ENCODE measurements around the gene DGKI. TPM values are rescaled to one million over a fixed set of nuclear protein-coding genes. Genes with fewer than 3 reads are reported as not detected.

The DGKI gene
- total RNA-seq, 1 experiment from 2014 or later: 0.79 TPM

DNA sequence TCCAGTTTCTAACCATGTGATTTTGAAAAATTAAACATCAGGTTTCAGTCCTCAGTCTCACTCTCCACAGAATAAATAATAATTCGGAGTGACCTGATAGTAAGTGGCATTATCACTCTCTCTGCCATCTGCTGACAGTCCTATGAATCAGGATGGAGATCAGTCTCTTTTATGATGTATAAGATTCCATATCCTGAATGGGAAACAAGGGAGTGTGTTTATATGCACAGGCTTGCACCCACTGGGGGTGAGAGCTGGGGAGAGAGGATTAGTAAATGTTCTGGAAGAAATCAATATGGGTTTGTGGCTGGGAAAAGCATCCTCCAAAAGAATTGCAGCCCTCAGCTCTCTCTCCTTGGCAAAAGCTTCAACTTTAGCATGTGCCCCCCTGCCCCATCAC, 45.3 kb downstream of the DGKI start:
- no peak overlapping the region for H3K27ac Mint-ChIP-seq
- TF ChIP-seq, protein P1, sequence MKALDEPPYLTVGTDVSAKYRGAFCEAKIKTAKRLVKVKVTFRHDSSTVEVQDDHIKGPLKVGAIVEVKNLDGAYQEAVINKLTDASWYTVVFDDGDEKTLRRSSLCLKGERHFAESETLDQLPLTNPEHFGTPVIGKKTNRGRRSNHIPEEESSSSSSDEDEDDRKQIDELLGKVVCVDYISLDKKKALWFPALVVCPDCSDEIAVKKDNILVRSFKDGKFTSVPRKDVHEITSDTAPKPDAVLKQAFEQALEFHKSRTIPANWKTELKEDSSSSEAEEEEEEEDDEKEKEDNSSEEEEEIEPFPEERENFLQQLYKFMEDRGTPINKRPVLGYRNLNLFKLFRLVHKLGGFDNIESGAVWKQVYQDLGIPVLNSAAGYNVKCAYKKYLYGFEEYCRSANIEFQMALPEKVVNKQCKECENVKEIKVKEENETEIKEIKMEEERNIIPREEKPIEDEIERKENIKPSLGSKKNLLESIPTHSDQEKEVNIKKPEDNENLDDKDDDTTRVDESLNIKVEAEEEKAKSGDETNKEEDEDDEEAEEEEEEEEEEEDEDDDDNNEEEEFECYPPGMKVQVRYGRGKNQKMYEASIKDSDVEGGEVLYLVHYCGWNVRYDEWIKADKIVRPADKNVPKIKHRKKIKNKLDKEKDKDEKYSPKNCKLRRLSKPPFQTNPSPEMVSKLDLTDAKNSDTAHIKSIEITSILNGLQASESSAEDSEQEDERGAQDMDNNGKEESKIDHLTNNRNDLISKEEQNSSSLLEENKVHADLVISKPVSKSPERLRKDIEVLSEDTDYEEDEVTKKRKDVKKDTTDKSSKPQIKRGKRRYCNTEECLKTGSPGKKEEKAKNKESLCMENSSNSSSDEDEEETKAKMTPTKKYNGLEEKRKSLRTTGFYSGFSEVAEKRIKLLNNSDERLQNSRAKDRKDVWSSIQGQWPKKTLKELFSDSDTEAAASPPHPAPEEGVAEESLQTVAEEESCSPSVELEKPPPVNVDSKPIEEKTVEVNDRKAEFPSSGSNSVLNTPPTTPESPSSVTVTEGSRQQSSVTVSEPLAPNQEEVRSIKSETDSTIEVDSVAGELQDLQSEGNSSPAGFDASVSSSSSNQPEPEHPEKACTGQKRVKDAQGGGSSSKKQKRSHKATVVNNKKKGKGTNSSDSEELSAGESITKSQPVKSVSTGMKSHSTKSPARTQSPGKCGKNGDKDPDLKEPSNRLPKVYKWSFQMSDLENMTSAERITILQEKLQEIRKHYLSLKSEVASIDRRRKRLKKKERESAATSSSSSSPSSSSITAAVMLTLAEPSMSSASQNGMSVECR (CRISPR knock-in tag; IDR thresholded peaks at IDR 0.05; ENCODE audit: borderline replicate concordance): no peak
- TF ChIP-seq EMX1 (CRISPR knock-in tag; IDR thresholded peaks at IDR 0.05) (no peak), MYBL2 (CRISPR knock-in tag; IDR thresholded peaks at IDR 0.05) (no peak), ZNF121 (CRISPR knock-in tag; IDR thresholded peaks at IDR 0.05) (no peak), PRRX2 (CRISPR knock-in tag; IDR thresholded peaks at IDR 0.05) (no peak), NR3C1 (CRISPR knock-in tag; conservative IDR thresholded peaks at IDR 0.05; ENCODE audit: low read depth) (no peak), HMGA2 (CRISPR knock-in tag; IDR thresholded peaks at IDR 0.05) (no peak), ZNF232 (CRISPR knock-in tag; IDR thresholded peaks at IDR 0.05) (no peak), TCF7 (CRISPR knock-in tag; IDR thresholded peaks at IDR 0.05; ENCODE audit: low read depth) (no peak)
- TF ChIP-seq, protein P2, sequence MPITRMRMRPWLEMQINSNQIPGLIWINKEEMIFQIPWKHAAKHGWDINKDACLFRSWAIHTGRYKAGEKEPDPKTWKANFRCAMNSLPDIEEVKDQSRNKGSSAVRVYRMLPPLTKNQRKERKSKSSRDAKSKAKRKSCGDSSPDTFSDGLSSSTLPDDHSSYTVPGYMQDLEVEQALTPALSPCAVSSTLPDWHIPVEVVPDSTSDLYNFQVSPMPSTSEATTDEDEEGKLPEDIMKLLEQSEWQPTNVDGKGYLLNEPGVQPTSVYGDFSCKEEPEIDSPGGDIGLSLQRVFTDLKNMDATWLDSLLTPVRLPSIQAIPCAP (CRISPR knock-in tag; IDR thresholded peaks at IDR 0.05): no peak
- TF ChIP-seq, protein P3, sequence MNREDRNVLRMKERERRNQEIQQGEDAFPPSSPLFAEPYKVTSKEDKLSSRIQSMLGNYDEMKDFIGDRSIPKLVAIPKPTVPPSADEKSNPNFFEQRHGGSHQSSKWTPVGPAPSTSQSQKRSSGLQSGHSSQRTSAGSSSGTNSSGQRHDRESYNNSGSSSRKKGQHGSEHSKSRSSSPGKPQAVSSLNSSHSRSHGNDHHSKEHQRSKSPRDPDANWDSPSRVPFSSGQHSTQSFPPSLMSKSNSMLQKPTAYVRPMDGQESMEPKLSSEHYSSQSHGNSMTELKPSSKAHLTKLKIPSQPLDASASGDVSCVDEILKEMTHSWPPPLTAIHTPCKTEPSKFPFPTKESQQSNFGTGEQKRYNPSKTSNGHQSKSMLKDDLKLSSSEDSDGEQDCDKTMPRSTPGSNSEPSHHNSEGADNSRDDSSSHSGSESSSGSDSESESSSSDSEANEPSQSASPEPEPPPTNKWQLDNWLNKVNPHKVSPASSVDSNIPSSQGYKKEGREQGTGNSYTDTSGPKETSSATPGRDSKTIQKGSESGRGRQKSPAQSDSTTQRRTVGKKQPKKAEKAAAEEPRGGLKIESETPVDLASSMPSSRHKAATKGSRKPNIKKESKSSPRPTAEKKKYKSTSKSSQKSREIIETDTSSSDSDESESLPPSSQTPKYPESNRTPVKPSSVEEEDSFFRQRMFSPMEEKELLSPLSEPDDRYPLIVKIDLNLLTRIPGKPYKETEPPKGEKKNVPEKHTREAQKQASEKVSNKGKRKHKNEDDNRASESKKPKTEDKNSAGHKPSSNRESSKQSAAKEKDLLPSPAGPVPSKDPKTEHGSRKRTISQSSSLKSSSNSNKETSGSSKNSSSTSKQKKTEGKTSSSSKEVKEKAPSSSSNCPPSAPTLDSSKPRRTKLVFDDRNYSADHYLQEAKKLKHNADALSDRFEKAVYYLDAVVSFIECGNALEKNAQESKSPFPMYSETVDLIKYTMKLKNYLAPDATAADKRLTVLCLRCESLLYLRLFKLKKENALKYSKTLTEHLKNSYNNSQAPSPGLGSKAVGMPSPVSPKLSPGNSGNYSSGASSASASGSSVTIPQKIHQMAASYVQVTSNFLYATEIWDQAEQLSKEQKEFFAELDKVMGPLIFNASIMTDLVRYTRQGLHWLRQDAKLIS (CRISPR knock-in tag; IDR thresholded peaks at IDR 0.05; ENCODE audit: borderline replicate concordance): no peak
- TF ChIP-seq, protein P4, sequence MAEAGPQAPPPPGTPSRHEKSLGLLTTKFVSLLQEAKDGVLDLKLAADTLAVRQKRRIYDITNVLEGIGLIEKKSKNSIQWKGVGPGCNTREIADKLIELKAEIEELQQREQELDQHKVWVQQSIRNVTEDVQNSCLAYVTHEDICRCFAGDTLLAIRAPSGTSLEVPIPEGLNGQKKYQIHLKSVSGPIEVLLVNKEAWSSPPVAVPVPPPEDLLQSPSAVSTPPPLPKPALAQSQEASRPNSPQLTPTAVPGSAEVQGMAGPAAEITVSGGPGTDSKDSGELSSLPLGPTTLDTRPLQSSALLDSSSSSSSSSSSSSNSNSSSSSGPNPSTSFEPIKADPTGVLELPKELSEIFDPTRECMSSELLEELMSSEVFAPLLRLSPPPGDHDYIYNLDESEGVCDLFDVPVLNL (CRISPR knock-in tag; IDR thresholded peaks at IDR 0.05; ENCODE audit: borderline replicate concordance, low read depth): no peak
- TF ChIP-seq, protein P5, sequence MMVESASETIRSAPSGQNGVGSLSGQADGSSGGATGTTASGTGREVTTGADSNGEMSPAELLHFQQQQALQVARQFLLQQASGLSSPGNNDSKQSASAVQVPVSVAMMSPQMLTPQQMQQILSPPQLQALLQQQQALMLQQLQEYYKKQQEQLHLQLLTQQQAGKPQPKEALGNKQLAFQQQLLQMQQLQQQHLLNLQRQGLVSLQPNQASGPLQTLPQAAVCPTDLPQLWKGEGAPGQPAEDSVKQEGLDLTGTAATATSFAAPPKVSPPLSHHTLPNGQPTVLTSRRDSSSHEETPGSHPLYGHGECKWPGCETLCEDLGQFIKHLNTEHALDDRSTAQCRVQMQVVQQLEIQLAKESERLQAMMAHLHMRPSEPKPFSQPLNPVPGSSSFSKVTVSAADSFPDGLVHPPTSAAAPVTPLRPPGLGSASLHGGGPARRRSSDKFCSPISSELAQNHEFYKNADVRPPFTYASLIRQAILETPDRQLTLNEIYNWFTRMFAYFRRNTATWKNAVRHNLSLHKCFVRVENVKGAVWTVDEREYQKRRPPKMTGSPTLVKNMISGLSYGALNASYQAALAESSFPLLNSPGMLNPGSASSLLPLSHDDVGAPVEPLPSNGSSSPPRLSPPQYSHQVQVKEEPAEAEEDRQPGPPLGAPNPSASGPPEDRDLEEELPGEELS (CRISPR knock-in tag; IDR thresholded peaks at IDR 0.05): no peak
- TF ChIP-seq, protein P6, sequence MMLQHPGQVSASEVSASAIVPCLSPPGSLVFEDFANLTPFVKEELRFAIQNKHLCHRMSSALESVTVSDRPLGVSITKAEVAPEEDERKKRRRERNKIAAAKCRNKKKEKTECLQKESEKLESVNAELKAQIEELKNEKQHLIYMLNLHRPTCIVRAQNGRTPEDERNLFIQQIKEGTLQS (CRISPR knock-in tag; conservative IDR thresholded peaks at IDR 0.05): no peak
- TF ChIP-seq, protein P7, sequence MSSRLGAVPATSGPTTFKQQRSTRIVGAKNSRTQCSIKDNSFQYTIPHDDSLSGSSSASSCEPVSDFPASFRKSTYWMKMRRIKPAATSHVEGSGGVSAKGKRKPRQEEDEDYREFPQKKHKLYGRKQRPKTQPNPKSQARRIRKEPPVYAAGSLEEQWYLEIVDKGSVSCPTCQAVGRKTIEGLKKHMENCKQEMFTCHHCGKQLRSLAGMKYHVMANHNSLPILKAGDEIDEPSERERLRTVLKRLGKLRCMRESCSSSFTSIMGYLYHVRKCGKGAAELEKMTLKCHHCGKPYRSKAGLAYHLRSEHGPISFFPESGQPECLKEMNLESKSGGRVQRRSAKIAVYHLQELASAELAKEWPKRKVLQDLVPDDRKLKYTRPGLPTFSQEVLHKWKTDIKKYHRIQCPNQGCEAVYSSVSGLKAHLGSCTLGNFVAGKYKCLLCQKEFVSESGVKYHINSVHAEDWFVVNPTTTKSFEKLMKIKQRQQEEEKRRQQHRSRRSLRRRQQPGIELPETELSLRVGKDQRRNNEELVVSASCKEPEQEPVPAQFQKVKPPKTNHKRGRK (CRISPR knock-in tag; IDR thresholded peaks at IDR 0.05; ENCODE audit: borderline replicate concordance): no peak
- CTCF ChIA-PET: interaction anchor here (0.6 kb wide), 1 partner anchor 100 kb away, joined by 3 read pairs; no protein-coding TSS in a partner anchor
- H3K27me3 Mint-ChIP-seq (ENCODE audit: low read depth): no peaks in the 10 kb centered on the region
- peaks cover 6% of the 10 kb centered on the region for H3K9me3 Mint-ChIP-seq
- DNase-seq (ENCODE audit: low spot score): no peak
- ATAC-seq: no peak
- H3K4me3 Mint-ChIP-seq: no peak overlapping the region
- POLR2A ChIA-PET: interaction anchor here (0.5 kb wide), 1 partner anchor 9 kb away, joined by 3 read pairs; no protein-coding TSS in a partner anchor
- peaks cover 2% of the 10 kb centered on the region for H3K36me3 Mint-ChIP-seq
- peaks cover 37% of the 10 kb centered on the region for H3K4me1 Mint-ChIP-seq
